Fibroblast of skin of abdomen (primary cell): Measurements from ENCODE around the gene COL20A1.

ENCODE experiments used
- DNase-seq: peaks from one replicate; pipeline ENCODE4 v3.0.0-alpha.2; 2013

The COL20A1 gene

DNA sequence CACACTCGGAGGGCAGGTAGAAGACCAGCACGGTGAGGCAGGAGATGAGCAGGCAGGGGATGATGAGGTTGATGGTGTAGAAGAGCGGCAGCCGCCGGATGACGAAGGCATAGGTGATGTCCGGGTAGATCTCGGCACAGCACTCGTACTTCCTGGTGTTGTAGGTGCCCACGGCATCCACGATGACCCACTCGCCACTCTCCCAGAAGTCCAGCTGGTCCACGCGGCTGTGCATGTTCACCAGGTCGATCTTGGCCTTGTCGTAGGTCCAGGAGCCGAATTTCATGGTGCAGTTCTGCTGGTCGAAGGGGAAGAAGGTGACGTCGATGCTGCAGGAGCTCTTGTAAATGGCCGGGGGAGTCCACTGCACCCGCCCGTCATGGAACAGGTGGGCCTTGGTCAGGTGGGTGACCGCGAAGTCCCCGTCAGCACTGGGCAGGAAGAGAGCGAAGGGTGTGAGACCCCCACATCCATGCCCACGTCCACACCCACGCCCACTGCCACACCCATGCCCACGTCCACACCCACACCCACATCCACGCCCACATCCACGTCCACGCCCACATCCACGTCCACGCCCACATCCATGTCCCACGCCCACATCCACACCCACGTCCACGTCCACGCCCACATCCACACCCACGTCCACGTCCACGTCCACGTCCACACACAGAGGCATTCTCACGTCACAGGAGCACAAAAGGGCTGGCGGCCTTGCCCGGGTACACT is 57.8 kb downstream of the COL20A1 start:
- DNase-seq: no peak

DNA sequence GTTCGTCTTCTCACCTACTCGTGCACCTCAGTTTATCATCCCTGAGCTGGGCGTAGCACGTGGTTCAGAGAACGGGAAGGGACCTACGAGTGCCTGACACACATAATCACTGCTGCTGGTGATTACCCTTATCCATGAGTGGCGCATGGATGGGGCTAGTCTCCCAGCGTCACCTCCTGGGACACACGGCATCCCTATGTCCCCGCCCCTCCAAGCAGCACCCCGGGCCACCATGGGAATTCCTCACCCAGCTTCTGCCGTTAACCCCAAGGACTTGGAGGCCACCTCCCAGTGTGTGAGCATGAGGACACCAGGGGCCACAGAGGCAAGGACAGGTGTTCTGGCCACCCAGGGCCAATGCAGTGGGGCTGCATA is 58.3 kb downstream of the COL20A1 start:
- DNase-seq: no peak

DNA sequence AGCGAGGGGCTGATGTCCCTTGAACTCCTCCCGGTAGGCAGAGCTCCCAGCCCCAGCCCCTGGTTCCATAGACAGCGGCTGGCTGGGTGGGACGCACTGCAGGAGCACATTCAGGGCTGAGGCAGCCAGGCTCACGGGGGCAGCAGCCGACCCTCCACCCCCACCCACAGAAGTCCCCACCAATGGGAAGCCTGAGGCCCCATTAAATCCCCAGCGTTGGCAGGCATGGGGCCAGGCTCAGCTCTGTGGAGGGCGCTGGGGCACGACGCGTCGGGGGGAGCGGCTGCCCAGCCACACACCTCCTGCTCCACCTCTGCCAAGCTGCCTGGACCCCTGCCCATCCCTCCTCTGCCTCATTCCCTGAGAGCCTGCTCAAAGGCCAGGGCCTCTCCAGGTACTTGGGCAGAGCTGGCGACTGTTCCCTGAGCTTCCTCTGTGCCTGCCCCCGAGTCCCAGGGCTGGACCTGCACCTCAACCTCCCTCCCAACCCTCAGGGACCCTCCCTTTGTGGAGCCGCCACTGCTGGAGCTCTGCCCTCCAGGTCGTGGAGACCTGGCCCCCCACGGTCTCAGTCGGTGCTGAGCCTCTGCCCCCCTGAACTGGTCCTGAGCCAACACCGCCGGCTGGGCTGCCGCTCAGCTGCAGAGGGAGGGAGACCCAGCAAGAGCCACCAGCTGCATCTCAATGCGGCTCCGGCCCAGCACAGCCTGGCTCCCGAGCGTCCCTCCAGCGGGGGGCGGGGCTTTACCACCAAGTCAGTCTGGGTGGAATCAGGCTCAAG is 59.0 kb downstream of the COL20A1 start:
- no peak for DNase-seq

DNA sequence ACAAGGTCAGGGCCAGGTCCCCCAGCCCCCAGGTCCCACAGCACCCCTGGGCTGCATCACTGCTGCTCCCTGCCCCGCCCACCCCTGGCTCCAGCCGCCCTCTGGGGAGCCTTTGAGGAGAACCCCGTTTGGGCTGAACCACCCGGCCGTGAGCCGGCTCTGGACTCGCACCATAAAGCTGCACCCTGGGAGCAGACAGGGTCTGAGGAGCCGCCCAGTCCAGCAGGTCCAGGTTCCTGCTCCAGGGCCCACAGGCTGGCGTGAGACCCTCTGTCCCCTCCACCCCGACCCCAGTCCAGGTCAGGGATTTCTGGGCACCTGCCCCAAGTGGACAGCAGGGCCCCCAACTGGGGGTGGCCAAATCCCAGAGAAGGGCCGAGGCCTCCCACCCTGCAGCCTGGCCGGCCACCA is 59.8 kb downstream of the COL20A1 start:
- DNase-seq: no peak

DNA sequence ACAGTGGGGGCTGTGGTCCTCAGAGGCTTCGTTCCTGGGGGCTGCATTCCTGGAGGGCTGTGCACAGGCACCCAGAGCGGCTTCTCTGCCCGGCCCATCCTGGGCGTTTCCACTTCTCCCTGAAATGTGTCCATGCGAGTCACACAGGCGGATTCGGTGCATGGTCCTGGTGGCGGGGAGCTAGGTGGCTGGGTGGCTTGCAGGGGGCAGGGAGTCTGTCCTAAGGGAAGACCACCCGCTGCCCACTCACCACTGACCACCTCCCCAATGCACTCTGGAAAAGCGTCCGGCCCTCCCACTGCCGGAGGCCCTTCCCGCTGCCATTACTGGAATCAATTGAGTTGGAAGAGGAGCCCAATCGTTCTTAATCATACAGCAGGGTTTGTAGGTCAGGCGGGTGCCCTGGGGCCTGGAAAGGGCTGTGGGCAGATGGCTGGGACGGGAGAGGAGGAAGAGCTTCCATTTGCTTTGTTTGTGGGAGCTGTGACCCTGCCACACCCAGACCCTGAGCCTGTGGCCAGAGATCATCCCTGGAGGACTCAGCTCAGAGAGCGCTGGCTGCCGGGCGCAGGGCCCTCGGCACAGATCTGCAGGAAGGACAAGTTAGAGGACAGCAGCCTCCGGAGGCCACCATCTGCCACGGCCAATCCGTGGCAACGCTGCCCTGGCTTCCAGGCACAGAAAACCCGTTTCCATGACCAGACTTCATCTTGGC is 61.8 kb downstream of the COL20A1 start:
- DNase-seq: no peak

DNA sequence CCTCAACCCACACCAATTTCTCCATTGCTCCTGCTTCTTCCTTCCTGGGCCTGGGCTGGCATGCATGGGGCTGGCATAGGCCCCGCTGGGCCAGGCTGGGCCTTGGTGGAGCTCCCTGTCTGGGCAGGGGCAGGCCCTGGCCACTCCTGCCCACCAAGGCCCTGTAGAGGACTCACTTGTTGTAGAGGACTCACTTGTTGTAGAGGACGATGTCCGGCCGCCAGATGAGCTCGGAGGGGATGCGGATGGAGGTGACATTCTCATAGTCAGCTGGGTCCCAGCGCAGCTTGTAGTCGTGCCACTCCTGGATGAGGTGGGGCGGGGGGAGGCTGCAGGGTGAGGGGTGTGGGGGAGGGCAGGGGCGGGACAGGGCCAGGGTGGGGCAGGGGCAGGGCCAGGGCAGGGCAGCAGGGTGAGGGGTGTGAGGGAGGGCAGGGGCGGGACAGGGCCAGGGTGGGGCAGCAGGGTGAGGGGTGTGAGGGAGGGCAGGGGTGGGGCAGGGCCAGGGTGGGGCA is 62.9 kb downstream of the COL20A1 start:
- DNase-seq: no peak

DNA sequence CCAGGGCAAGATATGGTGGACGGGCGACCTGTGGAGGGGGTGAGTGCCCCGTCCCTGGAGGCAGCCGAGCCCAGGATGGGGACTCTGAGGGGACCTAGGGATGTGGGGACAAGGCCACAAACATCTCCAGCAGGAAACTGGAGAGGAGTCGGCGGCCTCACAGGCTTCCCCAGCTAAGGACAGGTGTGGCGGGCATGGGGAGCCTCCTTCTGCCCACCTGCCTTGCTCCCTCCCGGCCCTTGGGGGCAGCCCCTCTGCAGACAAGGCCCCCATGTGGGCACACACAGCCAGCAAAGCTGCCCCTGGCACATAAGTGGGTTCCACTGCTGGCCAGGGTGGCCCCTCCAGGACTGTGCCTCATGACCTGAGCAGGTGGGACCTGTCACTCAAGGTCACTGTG is 63.5 kb downstream of the COL20A1 start:
- no peak for DNase-seq

DNA sequence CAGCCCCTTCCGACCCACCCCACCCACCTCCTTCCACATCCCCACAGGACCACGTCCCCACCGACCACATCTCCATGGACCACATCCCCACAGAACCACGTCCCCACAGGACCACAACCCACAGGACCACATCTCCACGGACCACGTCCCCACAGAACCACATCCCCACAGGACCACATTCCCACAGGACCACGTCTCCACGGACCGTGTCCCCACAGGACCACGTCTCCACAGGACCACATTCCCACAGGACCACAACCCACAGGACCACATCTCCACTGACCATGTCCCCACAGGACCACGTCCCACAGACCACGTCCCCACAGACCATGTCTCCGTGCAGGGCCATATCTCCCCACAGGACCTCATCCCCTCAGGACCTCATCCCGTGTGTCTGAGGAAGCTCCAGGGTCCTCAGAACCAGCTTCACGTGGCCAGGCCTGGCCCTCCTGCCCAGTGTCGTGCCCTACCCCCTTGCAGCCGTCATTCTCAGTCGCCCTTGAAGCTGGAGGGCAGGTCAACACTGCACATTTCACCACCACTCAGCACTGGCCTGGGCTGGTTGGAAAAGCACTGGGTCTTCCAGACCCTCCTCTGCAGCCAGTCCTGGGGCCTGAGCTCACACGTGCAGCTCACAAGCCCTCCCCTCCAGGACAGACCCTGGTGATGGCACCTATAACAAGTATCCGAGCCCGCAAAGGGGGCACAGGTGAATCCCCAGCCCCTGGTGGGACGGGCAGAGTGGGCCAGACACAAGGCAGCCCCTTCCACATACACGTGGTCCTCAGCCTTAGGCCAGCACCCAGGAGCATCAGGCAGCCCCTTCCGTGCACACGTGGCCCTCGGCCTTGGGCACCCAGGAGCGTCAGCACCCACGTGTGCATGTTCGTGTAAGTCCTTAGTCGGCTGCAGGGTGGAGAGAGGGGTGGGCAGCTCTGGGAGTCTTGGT is 64.2 kb downstream of the COL20A1 start:
- DNase-seq: no peak

DNA sequence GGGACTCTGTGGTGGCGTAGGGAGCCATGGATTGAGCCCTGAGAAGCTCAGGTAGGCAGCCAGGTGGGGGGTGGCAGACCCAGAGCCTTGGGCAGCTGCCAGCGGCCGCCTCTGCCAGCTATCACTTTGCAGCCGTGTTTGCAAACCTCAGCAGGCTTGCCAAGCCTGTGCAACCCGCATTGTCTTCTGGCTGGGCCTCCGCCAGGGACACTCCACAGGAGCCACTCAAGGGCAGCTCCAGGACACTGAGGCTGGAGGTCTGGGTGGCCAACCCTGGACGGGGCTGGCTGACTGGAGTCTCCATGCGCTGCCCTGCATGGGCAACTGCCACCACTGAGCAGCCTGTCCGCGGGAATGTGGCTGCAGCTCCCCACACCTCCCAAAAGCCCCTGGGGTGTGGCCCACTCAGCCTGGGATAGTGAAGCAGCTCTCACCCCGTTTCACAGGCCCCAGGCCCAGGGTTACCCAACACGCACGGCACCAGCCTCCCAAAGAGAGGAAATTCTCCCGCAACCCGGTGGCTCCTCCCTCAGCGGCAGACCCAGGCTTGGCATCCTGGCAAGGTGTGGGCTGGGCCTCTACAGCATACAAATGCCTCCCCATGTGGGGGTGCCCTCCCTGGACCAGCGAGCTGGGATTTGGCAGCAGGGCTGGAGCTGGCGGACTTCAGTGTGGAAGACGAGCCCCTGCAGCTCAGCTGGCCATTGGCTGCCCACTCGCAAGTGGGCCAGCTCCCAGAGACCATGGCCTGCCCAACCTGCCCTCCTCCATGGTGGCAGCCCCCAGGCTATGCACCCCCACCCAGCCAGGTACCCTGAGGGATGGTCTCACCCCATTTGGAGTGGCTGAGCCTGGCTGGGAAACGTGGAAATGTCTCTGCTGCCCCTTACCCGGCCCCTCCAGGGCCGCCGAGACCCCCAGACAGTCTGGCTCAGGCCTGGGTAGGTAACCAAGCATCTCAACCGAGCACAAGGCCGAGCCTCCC is 65.2 kb downstream of the COL20A1 start:
- DNase-seq: no peak

DNA sequence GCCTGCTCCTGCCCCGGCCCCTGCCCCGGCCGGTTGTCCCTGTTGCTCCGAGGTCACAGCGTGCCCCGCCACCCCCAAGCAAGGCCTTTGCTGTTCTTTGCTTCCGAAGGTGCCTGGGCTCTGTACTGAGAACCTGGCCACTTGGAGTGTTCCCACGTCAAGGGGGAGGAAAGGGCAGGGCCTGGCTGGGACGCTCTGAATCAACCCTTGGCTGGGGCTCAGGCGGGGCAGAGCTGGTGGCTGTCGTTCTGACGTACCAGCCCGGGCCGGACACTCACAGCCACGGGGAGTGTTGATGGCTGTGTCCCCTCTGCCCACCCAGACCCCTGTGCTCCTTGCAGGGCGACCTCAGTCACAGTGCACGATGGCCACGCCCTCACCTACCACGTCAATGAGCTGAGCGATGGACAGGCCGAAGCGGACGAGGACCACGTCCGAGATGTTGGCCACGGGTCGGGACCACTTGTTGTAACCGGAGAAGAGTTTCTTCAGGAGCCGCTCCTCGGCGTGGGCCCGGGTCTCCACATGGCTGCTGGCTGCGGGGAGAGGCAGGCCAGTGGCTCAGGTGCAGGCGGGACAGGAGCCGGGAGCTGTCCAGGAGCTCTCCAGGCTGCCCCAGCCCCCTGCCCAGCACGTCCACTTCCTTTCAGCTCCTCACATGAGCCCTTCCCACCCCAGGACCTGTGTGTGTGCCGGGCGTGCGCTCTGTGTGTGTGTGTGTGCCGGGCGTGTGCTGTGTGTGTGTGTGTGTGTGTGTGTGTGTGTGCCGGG is 66.4 kb downstream of the COL20A1 start:
- DNase-seq: no peak

DNA sequence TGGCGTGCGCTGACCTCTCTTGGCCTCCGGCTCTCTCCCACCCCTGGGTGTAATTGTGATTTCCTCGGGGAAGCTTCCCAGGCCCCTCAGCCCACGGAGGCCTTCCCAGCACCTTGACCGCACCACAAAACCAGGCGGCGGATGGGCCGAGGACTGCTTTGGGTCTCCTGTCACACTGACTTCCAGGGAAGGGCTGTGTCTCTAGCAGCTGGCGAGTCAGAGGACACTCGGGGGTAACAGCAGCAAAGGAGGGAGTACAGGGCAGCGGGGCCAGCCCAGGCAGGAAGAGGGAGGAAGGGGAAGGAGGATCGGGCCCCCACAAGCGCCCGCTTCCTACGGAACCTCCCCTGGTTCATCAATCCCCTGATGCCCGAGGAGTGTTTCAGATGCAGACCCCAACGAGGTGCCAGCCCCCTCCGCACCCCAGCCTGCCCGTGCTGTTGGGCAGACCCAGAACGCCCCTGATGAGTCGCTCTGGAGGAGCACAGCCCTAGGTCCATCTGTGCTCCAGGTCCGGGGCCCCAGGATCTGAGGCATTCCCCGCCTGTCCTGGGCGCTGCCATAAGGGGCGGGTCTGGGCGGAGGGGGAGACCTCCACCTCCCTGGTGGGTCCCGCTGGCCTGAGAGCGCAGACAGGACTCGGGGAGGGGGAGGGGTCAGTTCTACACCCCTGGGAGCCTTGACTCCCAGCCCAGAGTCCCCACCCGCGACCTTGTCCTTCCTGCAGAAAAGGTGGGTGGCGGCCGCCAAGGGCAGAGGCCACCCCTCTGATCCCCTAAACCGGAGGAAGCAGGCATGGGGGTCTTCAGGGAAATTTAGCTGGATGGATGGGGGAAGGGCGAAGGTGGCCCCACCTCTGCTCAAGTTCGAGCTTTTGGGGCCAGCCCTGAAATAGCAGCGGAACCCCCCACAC is 67.2 kb downstream of the COL20A1 start:
- no peak for DNase-seq

DNA sequence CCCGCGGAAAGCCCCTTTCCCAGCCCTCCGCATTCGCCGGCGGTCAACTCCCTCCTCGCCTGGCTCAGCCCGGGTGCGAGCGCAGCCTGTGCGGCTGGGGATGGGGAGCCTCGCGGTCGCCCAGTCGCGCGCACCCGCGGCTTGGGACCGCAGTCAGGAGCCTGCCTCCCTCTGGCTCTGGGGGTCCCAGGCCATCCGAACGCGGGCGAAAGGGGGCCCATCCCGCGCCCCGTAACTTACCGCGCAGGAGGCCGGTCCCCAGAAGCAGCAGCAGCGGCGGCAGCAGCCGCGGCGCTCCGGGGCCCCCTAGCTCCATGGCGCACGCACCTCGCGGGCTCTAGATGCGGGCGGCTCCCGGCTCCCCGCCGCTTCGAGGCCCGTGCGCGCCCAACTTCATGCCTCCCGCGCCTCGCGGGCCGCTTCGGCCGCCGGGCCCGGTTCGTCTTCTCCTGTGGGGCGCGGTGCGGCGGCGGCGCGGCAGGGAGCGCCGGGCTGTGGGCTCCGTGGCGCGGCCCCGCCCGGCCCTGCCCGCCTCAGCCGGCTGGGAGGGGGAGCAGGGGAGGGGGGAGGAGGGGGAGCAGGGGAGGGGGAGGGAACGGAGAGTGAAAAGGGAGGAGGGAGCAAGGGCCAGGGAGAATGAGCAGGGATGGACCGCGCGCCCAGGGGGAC is 68.0 kb downstream of the COL20A1 start, which contains the start of gene CHRNA4:
CHRNA4 (minus strand) TSS at position 500 of the 669 bp plus-strand sequence; CDS start at position 316, 184 bp downstream.
- no peak for DNase-seq

DNA sequence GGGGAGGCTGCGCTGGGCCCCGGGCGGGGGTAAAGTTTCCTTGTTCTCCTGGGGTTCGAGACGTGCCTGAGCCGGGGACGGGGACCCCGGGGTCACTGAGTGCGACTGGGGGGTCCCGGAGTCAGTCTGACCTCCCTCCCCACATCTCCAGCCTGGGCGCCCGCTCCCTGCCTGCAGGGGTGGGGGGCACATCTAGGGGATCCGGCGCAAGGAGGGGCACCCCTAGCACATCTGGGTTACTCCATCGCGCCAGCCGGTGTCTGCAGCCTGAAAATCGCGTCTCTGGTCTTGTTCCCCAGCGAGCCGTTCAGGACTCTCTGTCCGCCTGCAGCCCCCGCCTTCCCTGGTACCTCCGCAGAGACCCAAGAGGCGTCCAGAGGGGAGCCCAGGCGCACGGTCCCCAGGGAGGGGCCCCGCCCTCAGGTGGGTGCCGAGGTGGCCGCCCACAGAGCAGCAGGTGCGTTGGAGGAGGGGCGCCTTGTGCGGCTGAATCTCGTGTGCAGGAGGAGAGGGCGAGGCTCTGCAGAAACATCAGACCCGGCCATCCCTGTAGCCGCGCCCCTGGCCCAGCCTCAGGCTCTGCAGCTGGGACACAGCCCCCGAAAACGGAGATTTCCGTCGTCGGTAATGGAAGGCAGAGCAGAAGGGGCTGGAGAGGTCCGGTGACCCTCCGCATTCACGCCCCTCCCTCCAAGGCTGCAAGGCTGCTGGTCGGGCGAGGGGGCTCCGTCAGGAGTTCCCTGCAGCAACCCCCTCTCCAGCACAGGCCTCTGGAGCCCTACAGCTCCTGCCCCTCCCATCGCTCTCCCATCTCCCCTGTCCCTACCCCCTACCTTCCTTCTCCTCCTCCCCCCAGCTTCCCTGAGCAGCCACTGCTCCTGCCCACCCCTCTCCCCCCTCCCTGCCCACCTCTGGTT is 68.8 kb downstream of the COL20A1 start:
- no peak for DNase-seq

DNA sequence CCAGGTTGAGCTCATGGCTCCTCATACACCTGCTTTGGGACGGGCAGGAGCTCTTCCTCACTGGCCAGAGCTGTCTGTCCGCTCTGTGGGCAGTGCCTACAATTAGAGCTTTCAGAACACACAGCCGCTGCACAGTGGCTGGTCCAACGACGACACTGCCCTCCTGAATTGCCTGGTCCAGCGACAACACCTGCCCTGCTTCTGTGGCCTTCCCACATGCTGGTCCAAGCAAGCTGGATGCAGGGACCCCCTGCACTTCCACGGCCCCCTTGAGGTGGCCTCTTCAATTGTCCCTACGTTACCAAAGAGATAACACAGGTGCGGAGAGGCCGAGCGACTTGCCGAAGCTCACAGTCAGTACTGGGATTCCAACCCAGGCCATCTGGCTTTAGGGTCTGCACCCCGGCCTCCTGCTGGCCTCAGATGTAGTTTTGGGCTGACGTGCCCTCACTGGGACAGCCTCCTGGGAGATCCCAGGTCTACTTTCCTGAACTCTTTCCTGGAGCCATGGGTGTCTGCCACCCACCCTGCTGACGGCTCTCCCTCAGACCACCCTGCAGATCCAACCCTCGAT is 69.5 kb downstream of the COL20A1 start:
- DNase-seq: no peak

DNA sequence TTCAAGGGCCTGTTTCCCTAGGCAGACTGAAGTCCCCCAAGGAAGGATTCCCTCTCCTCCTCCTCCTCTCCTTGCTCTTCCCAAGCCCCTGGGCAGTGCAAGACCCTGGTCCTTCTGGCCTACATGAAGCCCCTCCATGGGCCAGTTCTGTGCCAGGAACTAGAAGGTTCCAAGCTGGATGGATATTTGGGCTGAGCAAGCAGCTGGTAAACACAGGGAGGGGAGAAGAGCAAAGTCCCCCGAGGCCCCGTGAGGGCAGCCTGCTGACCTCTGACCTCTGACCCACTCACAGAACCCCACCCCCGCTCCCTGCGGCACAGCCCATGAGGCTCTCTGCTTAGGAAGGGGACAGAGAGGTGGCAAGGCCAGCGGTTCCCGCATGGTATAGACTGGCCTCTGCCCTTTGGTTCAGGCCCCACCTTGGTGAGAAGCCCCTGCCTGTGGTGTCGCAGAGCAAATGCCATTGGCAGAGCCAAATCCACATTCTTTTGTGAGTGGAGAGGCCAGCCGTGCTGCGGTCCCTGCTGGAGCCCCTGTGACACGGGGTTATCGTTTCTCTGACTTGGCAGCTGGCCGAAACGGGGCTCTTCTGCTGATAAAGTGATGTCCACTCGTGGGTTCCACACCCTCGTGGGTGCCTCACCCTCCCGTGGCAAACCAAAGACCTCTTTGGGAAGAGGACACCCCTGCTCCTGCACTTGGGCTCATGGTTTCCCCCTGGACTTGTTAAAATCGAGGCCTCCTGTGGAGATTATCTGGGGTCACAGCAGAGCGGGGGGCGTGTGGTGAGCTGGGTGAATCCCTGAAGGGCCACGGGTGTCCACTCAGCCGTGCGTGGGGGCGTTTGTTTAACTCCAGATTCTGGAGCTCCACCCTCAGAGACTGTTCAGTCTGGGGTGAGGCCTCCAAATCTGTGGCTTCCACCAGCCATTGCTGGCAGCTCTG is 70.3 kb downstream of the COL20A1 start:
- DNase-seq: no peak
